ENCODE data around the gene PKNOX2. TPM values are rescaled to one million over a fixed set of nuclear protein-coding genes. Genes with fewer than 3 reads are reported as not detected.

PKNOX2 gene
- total RNA-seq, 1 experiment from 2014 or later = 3.7 TPM

DNA sequence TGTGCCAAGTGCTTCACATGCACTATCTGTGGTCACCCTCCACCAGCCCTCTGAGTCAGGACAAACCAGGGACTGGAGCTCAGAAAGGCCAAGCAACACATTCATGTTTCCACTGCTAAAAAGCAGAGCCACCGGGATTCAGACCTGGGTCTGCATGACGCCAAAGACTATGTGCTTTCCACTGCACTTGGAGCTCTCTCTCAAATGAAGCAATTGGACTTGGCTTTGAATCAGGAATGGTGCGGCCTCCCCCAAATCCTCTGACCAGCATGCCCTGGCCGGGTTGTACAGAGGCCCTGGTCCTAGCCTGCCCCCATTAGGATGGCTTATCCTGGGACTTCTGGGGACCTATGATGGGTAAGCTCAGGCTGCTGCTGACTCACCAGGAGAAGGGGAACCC lies 80.7 kb downstream of the PKNOX2 start:
- no peak for DNase-seq (ENCODE audit: low spot score)
- Mint-ChIP-seq H3K27me3 (ENCODE audit: low read depth) (no peaks in the 10 kb centered on the region; the same call in 1 of the 2 replicates), H3K36me3 (no peaks in the 10 kb centered on the region), H3K9me3 (no peaks in the 10 kb centered on the region; the same call in 1 of the 2 replicates), H3K4me1 (peaks cover 18% of the 10 kb centered on the region), H3K4me3 (no peak overlapping the region), H3K27ac (no peak overlapping the region)
- TF ChIP-seq, protein P1, sequence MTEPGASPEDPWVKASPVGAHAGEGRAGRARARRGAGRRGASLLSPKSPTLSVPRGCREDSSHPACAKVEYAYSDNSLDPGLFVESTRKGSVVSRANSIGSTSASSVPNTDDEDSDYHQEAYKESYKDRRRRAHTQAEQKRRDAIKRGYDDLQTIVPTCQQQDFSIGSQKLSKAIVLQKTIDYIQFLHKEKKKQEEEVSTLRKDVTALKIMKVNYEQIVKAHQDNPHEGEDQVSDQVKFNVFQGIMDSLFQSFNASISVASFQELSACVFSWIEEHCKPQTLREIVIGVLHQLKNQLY (CRISPR knock-in tag; IDR thresholded peaks at IDR 0.05) = no peak
- TF ChIP-seq NFE2L1 (CRISPR knock-in tag; IDR thresholded peaks at IDR 0.05) (no peak), NFATC4 (CRISPR knock-in tag; IDR thresholded peaks at IDR 0.05) (no peak), SP1 (CRISPR knock-in tag; conservative IDR thresholded peaks at IDR 0.05) (no peak), CREB1 (CRISPR knock-in tag; IDR thresholded peaks at IDR 0.05) (no peak), ZNF219 (CRISPR knock-in tag; IDR thresholded peaks at IDR 0.05; ENCODE audit: borderline replicate concordance) (no peak), ESRRA (CRISPR knock-in tag; IDR thresholded peaks at IDR 0.05; ENCODE audit: borderline replicate concordance) (no peak), ZNF232 (CRISPR knock-in tag; IDR thresholded peaks at IDR 0.05) (no peak)
- TF ChIP-seq, protein P2, sequence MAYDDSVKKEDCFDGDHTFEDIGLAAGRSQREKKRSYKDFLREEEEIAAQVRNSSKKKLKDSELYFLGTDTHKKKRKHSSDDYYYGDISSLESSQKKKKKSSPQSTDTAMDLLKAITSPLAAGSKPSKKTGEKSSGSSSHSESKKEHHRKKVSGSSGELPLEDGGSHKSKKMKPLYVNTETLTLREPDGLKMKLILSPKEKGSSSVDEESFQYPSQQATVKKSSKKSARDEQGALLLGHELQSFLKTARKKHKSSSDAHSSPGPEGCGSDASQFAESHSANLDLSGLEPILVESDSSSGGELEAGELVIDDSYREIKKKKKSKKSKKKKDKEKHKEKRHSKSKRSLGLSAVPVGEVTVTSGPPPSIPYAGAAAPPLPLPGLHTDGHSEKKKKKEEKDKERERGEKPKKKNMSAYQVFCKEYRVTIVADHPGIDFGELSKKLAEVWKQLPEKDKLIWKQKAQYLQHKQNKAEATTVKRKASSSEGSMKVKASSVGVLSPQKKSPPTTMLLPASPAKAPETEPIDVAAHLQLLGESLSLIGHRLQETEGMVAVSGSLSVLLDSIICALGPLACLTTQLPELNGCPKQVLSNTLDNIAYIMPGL (CRISPR knock-in tag; IDR thresholded peaks at IDR 0.05) = no peak
- TF ChIP-seq, protein P3, sequence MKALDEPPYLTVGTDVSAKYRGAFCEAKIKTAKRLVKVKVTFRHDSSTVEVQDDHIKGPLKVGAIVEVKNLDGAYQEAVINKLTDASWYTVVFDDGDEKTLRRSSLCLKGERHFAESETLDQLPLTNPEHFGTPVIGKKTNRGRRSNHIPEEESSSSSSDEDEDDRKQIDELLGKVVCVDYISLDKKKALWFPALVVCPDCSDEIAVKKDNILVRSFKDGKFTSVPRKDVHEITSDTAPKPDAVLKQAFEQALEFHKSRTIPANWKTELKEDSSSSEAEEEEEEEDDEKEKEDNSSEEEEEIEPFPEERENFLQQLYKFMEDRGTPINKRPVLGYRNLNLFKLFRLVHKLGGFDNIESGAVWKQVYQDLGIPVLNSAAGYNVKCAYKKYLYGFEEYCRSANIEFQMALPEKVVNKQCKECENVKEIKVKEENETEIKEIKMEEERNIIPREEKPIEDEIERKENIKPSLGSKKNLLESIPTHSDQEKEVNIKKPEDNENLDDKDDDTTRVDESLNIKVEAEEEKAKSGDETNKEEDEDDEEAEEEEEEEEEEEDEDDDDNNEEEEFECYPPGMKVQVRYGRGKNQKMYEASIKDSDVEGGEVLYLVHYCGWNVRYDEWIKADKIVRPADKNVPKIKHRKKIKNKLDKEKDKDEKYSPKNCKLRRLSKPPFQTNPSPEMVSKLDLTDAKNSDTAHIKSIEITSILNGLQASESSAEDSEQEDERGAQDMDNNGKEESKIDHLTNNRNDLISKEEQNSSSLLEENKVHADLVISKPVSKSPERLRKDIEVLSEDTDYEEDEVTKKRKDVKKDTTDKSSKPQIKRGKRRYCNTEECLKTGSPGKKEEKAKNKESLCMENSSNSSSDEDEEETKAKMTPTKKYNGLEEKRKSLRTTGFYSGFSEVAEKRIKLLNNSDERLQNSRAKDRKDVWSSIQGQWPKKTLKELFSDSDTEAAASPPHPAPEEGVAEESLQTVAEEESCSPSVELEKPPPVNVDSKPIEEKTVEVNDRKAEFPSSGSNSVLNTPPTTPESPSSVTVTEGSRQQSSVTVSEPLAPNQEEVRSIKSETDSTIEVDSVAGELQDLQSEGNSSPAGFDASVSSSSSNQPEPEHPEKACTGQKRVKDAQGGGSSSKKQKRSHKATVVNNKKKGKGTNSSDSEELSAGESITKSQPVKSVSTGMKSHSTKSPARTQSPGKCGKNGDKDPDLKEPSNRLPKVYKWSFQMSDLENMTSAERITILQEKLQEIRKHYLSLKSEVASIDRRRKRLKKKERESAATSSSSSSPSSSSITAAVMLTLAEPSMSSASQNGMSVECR (CRISPR knock-in tag; IDR thresholded peaks at IDR 0.05; ENCODE audit: borderline replicate concordance) = no peak
- TF ChIP-seq, protein P4, sequence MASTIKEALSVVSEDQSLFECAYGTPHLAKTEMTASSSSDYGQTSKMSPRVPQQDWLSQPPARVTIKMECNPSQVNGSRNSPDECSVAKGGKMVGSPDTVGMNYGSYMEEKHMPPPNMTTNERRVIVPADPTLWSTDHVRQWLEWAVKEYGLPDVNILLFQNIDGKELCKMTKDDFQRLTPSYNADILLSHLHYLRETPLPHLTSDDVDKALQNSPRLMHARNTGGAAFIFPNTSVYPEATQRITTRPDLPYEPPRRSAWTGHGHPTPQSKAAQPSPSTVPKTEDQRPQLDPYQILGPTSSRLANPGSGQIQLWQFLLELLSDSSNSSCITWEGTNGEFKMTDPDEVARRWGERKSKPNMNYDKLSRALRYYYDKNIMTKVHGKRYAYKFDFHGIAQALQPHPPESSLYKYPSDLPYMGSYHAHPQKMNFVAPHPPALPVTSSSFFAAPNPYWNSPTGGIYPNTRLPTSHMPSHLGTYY (CRISPR knock-in tag; IDR thresholded peaks at IDR 0.05) = no peak
- ChIA-PET POLR2A (interaction anchor here (0.6 kb wide), 1 partner anchor 10 kb away, joined by 3 read pairs; no protein-coding TSS in a partner anchor), CTCF (no interaction called here)
- no peak for ATAC-seq

DNA sequence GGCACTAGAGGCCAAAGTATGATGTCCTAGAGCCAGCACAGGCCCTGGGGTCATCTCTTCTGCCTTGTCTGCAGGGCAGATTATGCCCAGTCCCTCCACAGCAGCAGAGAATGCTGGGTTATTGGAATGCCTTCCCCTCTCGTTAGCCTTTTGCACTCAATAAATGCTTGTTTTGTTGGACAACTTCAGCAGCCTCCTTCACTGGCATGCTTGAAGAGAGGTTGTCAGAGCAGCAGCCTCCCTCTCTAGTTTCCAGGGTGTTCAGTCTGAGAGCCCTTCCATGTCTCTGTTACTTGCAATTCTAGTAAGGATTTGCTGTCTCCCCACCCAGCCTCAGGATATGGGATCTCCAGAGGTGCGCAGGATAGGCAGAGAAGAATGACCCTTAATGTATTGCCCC lies 82.9 kb downstream of the PKNOX2 start:
- Mint-ChIP-seq H3K36me3 (no peaks in the 10 kb centered on the region), H3K27me3 (ENCODE audit: low read depth) (no peaks in the 10 kb centered on the region; the same call in 1 of the 2 replicates), H3K9me3 (no peaks in the 10 kb centered on the region; the same call in 1 of the 2 replicates), H3K27ac (no peak overlapping the region), H3K4me1 (peaks cover 16% of the 10 kb centered on the region), H3K4me3 (no peak overlapping the region)
- no peak for ATAC-seq
- TF ChIP-seq, protein P5, sequence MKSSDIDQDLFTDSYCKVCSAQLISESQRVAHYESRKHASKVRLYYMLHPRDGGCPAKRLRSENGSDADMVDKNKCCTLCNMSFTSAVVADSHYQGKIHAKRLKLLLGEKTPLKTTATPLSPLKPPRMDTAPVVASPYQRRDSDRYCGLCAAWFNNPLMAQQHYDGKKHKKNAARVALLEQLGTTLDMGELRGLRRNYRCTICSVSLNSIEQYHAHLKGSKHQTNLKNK (CRISPR knock-in tag; IDR thresholded peaks at IDR 0.05) = no peak
- TF ChIP-seq, protein P6, sequence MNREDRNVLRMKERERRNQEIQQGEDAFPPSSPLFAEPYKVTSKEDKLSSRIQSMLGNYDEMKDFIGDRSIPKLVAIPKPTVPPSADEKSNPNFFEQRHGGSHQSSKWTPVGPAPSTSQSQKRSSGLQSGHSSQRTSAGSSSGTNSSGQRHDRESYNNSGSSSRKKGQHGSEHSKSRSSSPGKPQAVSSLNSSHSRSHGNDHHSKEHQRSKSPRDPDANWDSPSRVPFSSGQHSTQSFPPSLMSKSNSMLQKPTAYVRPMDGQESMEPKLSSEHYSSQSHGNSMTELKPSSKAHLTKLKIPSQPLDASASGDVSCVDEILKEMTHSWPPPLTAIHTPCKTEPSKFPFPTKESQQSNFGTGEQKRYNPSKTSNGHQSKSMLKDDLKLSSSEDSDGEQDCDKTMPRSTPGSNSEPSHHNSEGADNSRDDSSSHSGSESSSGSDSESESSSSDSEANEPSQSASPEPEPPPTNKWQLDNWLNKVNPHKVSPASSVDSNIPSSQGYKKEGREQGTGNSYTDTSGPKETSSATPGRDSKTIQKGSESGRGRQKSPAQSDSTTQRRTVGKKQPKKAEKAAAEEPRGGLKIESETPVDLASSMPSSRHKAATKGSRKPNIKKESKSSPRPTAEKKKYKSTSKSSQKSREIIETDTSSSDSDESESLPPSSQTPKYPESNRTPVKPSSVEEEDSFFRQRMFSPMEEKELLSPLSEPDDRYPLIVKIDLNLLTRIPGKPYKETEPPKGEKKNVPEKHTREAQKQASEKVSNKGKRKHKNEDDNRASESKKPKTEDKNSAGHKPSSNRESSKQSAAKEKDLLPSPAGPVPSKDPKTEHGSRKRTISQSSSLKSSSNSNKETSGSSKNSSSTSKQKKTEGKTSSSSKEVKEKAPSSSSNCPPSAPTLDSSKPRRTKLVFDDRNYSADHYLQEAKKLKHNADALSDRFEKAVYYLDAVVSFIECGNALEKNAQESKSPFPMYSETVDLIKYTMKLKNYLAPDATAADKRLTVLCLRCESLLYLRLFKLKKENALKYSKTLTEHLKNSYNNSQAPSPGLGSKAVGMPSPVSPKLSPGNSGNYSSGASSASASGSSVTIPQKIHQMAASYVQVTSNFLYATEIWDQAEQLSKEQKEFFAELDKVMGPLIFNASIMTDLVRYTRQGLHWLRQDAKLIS (CRISPR knock-in tag; IDR thresholded peaks at IDR 0.05; ENCODE audit: borderline replicate concordance) = no peak
- TF ChIP-seq ELF4 (CRISPR knock-in tag; IDR thresholded peaks at IDR 0.05; ENCODE audit: low read depth) (no peak), RELA (CRISPR knock-in tag; IDR thresholded peaks at IDR 0.05; ENCODE audit: borderline replicate concordance) (no peak), CREM (CRISPR knock-in tag; IDR thresholded peaks at IDR 0.05) (no peak)
- TF ChIP-seq, protein P1 (CRISPR knock-in tag; IDR thresholded peaks at IDR 0.05) = no peak
- CTCF ChIA-PET = no interaction called here
- POLR2A ChIA-PET = no interaction called here
- no peak for DNase-seq (ENCODE audit: low spot score)

All from WTC11 (cell line).